Measurements from ENCODE around the gene CREG2. TPM values are rescaled to one million over a fixed set of nuclear protein-coding genes. Genes with fewer than 3 reads are reported as not detected.

CREG2 gene
- total RNA-seq, 1 experiment from 2014 or later = 12.3 TPM

DNA sequence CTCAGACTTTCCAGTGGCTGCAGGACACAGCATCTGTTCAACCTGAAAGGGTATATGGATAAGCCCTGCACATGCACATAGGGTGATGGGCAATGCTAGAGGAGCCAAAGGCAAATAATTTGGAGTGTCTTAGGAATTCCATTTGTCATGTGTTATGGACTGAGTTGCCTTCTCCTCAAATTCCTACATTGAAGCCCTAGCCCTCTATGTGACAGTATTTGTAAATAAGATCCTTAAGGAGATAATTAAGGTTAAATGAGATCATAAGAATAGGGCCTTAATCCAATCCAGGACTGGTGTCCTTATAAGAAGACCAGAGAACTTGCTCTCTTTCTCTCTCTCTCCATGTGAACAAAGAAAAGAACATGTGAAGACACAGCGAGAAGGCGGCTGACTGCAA, 42.9 kb upstream of the CREG2 start:
- no TSS peak for BruUV-seq (replicated peaks)
- POLR2A ChIA-PET (ENCODE audit: unreplicated experiment) = no interaction called here

GRCh38 chr2:101429453-101429852, 42.1 kb upstream of the CREG2 start:
- Histone ChIP-seq H3K4me2 (no peak overlapping the region), H3K36me3 (ENCODE audit: low read depth) (no peaks in the 10 kb centered on the region), H3K9me3 (ENCODE audit: insufficient read depth, low read depth) (no peaks in the 10 kb centered on the region), H3F3A (ENCODE audit: insufficient read depth, low read depth) (no peaks in the 10 kb centered on the region), H3K27me3 (ENCODE audit: insufficient read depth, low read depth) (no peaks in the 10 kb centered on the region), H3K4me3 (no peak overlapping the region), H2AFZ (no peak overlapping the region), H3K79me2 (ENCODE audit: low read depth) (no peaks in the 10 kb centered on the region), H4K20me1 (ENCODE audit: insufficient read depth) (no peaks in the 10 kb centered on the region), H3K9me2 (ENCODE audit: insufficient read depth) (no peaks in the 10 kb centered on the region), H3K4me1 (replicated peaks; ENCODE audit: insufficient read depth) (no peaks in the 10 kb centered on the region), H3K27ac (no peak overlapping the region)
- intact Hi-C loops (cut with micrococcal nuclease; ENCODE audit: unreplicated experiment) = no loop called here
- CTCF ChIA-PET = no interaction called here
- BruUV-seq (replicated peaks) = no TSS peak
- DNase-seq = no peak
- POLR2A ChIA-PET (ENCODE audit: unreplicated experiment) = no interaction called here
- TF ChIP-seq EZH2 (IDR thresholded peaks at IDR 0.05; ENCODE audit: low read depth) = no peak
- no peak for TF ChIP-seq CTCF (conservative IDR thresholded peaks at IDR 0.05)

More for the DNA sequence above, 42.9 kb upstream of the CREG2 start:
- no peaks in the 10 kb centered on the region for H3K27me3 ChIP-seq (ENCODE audit: insufficient read depth, low read depth)
- no peak overlapping the region for H3K4me2 ChIP-seq
- H3K27ac ChIP-seq = no peak overlapping the region
- H3K9me2 ChIP-seq (ENCODE audit: insufficient read depth) = no peaks in the 10 kb centered on the region
- H4K20me1 ChIP-seq (ENCODE audit: insufficient read depth) = no peaks in the 10 kb centered on the region
- no peak for DNase-seq
- CTCF ChIA-PET = no interaction called here
- no peaks in the 10 kb centered on the region for H3K9me3 ChIP-seq (ENCODE audit: insufficient read depth, low read depth)
- intact Hi-C loops (cut with micrococcal nuclease; ENCODE audit: unreplicated experiment) = no loop called here
- H3K36me3 ChIP-seq (ENCODE audit: low read depth) = no peaks in the 10 kb centered on the region
- no peaks in the 10 kb centered on the region for H3F3A ChIP-seq (ENCODE audit: insufficient read depth, low read depth)
- no peak overlapping the region for H3K4me3 ChIP-seq
- TF ChIP-seq EZH2 (IDR thresholded peaks at IDR 0.05; ENCODE audit: low read depth) (no peak), CTCF (conservative IDR thresholded peaks at IDR 0.05) (no peak)
- H3K4me1 ChIP-seq (replicated peaks; ENCODE audit: insufficient read depth) = no peaks in the 10 kb centered on the region
- no peaks in the 10 kb centered on the region for H3K79me2 ChIP-seq (ENCODE audit: low read depth)
- no peak overlapping the region for H2AFZ ChIP-seq

DNA sequence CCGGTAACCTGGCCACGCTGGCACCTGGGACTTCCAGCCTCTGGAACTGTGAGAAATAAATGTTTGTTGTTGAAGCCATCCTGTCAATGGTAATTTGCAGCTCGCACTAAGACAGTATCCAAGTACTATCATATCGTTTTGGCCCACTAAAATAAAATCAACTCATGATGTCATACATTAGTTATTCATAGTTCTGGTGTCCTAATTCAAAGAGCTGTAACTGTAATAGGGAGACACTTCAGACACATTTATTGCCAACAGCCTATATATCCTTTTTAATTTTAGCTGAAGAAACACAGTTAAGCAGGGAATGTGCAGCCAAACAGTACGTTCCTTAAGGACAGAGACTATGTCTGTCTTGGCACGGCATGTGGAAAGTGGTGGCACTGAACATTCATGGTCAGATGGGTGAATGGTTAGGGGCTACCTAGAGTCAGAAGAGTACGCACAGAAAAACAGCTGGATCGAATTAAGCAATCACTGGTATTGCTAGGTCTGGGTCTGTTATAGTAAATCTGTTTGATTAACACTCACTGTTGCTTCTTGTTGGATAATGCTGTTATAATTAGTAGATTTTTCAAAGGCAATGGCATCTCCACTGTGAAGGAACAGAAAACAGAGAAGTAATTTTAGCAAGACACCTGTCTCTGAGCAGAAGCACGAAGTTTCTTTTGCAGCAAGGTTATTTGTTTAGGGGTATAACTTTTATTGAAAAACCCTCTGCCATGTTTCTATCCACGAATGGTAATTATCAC, 41.3 kb upstream of the CREG2 start:
- Histone ChIP-seq H3K4me3 (no peak overlapping the region), H2AFZ (no peak overlapping the region), H3K27me3 (ENCODE audit: insufficient read depth, low read depth) (no peaks in the 10 kb centered on the region), H3K9me3 (ENCODE audit: insufficient read depth, low read depth) (no peaks in the 10 kb centered on the region), H3K4me1 (replicated peaks; ENCODE audit: insufficient read depth) (no peaks in the 10 kb centered on the region), H4K20me1 (ENCODE audit: insufficient read depth) (no peaks in the 10 kb centered on the region), H3F3A (ENCODE audit: insufficient read depth, low read depth) (no peaks in the 10 kb centered on the region), H3K4me2 (no peak overlapping the region), H3K36me3 (ENCODE audit: low read depth) (no peaks in the 10 kb centered on the region), H3K79me2 (ENCODE audit: low read depth) (no peaks in the 10 kb centered on the region), H3K27ac (no peak overlapping the region), H3K9me2 (ENCODE audit: insufficient read depth) (no peaks in the 10 kb centered on the region)
- ChIA-PET POLR2A (ENCODE audit: unreplicated experiment) (no interaction called here), CTCF (no interaction called here)
- no TSS peak for BruUV-seq (replicated peaks)
- intact Hi-C loops (cut with micrococcal nuclease; ENCODE audit: unreplicated experiment) = no loop called here
- DNase-seq = no peak
- TF ChIP-seq EZH2 (IDR thresholded peaks at IDR 0.05; ENCODE audit: low read depth) = no peak
- TF ChIP-seq CTCF (conservative IDR thresholded peaks at IDR 0.05) = no peak
